Brain pericyte (primary cell): Measurements from ENCODE around the gene MS4A6E.

Source experiments
- DNase-seq: peaks from one replicate; pipeline ENCODE4 v3.0.0-alpha.2; 2012; ENCODE audit warnings: low read depth, low spot score

Gene MS4A6E

DNA sequence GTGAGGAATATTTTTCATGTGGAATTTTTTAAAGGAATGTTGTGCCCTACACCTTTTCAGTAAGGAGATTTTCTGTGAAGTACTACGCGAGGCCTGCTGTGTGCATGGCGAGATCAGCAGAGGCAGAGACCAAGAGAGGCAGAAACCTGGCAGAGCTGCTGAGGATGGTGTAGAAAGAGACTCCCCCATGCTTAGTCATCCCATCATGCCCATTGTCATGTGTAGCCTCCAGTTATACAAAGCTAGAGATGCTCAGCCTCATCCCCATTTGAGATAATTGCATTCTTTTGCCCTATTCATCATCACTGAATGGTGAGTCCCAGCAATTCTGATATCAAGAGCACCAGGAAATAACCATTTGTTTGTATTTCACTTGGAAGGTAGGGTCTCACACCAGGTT is 48.3 kb downstream of the MS4A6E start:
- DNase-seq = no peak

DNA sequence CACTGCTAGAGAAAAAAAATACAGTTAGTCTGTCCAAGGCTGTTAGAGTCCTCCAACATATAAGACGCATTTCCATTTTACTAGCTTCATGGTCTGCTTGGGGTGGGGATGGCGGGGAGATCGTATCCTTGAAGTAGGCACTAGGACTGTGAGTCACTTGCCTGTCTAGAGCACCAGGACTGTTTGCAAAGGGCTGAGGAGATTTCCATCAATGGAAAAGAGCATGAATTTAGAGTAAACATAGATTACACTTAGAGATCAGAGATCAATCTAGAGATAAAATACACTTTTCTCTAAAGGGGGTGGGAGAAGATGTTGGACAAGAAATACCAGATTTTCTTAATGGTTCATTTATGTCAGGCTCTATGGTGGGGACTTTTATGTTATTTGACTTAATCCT is 49.5 kb downstream of the MS4A6E start:
- DNase-seq = no peak

DNA sequence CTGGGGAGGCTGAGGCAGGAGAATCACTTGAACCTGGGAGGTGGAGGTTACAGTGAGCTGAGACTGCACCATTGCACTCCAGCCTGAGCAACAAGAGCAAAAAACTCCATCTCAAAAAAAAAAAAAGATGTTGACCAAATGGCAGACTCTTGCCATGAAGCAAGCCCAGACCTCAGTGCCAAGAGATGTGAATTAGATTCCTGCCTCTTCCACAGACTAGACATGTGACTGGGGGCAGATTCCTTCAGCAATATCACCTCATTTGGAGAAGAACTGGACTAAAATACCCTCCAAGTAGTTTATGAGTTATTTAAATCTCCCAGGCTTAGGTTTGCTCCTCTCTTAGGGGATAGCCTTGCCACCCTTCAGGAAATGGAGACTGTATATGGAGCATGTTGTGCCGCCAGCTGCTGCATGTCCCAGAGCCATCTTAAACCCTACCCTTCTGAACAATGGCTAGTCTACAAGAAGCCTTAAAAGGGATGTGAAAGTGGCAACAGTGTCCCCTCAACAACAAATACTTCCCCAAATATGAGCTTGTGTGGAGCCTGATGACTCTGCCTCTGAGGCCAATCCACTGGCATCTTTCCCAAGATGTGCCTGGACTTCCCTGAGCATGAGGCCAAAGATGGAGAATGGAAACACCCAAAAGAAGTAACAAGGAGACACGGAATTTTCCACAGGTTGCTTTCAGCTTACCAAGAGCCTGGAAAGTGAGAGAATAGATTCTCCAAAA is 50.5 kb downstream of the MS4A6E start:
- no peak for DNase-seq

DNA sequence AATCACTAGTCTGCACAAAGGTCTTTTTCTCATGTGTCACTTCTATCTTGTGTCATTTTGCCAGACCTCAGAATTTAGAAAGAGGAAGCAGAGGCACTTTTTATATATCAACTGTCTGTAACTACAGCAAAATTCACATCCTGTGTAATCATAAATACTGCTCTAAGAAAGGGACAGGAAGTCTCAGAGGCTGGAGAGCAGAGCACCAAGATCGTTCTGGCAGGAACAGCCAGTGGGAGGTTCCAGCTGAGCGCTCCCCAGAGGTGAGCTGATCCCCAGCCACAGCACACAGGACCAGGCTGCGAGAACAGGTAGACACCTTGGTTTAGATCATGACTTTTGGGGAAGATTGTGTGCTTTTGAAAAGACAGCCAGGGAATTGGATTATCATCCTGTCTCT is 51.3 kb downstream of the MS4A6E start, which contains the start of gene MS4A7:
TSS of gene MS4A7 (plus strand) at position 179 of the 400 bp plus-strand sequence. CDS start 4,610 bp downstream, outside the sequence.
- DNase-seq = no peak

DNA sequence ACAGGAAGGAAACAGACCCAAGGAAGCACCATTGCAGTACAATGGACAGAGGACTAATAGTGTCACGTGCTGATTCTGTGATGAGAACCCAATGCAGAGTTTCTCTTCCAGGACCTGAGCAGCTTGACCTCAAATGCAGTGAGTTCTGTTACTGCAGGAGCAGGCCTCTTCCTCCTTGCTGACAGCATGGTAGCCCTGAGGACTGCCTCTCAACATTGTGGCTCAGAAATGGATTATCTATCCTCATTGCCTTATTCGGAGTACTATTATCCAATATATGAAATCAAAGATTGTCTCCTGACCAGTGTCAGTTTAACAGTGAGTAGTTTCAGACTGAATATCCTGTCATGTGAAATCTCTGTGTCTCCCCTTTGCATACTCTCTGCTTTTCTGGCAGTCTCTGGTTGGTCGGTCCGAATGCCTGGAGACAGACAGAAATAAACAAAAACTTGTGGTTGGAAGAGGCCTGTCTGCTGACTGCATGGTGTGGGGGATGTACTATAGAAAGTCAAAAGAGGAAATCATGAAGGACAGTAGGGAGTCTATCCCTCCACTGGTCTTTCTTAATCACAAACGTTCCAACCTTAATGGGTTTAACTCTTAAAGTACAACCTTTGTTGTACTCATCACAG is 62.3 kb downstream of the MS4A6E start:
- no peak for DNase-seq

DNA sequence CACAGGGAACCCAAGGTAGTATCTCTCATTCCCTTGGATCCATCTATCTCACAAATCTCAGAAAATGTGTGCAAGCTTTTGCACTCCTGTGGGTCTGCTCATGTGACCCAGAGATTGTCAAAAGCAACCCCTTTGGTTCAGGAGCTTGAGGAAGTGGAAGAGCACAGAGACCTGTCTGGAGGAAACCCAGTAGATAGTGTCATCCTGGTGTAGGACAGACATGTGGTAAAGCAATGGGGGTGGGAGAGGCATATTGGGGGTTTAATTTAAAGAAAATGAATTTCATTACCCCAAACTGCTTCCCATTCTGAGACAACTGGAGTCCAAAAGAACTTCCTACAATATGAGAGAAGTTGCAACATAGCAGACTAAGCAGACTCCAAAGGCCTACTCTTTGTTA is 63.4 kb downstream of the MS4A6E start:
- DNase-seq = no peak
